ENCODE data around the gene C17orf114.

The C17orf114 gene

DNA sequence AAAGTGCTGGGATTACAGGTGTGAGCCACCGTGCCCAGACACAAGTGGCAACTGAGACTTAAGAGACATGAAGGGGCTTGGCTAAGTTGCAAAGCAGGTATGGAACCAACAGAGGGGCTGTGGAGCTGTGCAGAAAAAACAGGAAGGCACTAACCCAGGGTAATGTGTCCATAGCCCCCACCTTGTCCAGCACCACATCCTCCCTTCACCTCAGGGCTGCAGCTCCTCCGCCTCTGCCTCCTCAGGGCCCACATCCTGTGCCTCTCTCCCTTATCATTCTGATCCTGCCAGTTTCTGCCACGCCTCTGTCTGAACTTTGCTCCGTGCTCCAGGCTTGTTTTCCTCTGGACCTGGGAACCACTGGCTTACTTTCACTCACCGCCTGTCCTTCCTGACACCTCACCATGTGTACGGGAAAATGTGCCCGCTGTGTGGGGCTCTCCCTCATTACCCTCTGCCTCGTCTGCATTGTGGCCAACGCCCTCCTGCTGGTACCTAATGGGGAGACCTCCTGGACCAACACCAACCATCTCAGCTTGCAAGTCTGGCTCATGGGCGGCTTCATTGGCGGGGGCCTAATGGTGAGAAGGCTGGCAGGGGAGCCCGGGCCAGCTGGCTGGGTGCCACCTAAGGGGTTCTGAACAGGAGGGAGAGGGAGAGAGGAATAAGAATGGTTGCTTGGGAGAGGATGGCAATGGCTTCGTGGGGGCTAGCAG lies 30.5 kb downstream of the C17orf114 start, which contains the start of gene TM4SF5:
TSS of gene TM4SF5 (plus strand) at position 368 of the 716 bp plus-strand sequence. CDS start at position 405, 37 bp downstream.
- Histone ChIP-seq H3K9me3 (no peaks in the 10 kb centered on the region), H3K27me3 (no peaks in the 10 kb centered on the region), H3K4me3 (no peak within 1 kb of the TSS), H3K4me1 (no peaks in the 10 kb centered on the region), H3K27ac (no peak within 1 kb of the TSS), H3K36me3 (no peaks in the 10 kb centered on the region)
- no peak for DNase-seq (ENCODE audit: low spot score in 2 of 2)
- intact Hi-C loops (cut with DNase I; ENCODE audit: low total_unique reads): no loop called here
- TF ChIP-seq, protein P1, sequence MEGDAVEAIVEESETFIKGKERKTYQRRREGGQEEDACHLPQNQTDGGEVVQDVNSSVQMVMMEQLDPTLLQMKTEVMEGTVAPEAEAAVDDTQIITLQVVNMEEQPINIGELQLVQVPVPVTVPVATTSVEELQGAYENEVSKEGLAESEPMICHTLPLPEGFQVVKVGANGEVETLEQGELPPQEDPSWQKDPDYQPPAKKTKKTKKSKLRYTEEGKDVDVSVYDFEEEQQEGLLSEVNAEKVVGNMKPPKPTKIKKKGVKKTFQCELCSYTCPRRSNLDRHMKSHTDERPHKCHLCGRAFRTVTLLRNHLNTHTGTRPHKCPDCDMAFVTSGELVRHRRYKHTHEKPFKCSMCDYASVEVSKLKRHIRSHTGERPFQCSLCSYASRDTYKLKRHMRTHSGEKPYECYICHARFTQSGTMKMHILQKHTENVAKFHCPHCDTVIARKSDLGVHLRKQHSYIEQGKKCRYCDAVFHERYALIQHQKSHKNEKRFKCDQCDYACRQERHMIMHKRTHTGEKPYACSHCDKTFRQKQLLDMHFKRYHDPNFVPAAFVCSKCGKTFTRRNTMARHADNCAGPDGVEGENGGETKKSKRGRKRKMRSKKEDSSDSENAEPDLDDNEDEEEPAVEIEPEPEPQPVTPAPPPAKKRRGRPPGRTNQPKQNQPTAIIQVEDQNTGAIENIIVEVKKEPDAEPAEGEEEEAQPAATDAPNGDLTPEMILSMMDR (IDR thresholded peaks at IDR 0.05): no peak
- TF ChIP-seq POLR2AphosphoS5 (IDR thresholded peaks at IDR 0.05) (no peak), POLR2A (IDR thresholded peaks at IDR 0.05) (no peak)

DNA sequence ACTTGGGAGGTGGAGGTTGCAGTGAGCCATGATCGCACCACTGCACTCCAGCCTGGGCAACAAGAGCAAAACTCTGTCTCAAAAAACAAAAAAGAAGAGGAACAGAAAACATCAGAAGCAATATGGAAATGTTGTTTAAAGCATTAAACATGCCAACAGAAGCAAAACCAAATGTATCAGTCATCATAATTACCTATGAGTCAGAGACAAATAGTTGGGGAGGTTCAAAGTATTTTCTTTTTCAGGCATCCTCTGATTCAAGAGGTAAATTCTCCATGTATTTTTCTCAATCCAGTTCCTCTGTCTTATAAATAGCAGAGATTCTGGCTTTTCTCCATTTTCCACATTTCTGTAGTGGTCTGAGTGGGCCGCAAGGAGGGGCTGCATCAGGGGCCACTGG lies 32.5 kb downstream of the C17orf114 start:
- H3K27ac ChIP-seq: no peak overlapping the region
- H3K36me3 ChIP-seq: no peaks in the 10 kb centered on the region
- no peaks in the 10 kb centered on the region for H3K27me3 ChIP-seq
- intact Hi-C loops (cut with DNase I; ENCODE audit: low total_unique reads): no loop called here
- H3K9me3 ChIP-seq: no peaks in the 10 kb centered on the region
- no peaks in the 10 kb centered on the region for H3K4me1 ChIP-seq
- no peak for TF ChIP-seq POLR2AphosphoS5 (IDR thresholded peaks at IDR 0.05)
- TF ChIP-seq, protein P1 (IDR thresholded peaks at IDR 0.05): no peak
- no peak for TF ChIP-seq POLR2A (IDR thresholded peaks at IDR 0.05)
- DNase-seq (ENCODE audit: low spot score in 2 of 2): no peak
- no peak overlapping the region for H3K4me3 ChIP-seq

DNA sequence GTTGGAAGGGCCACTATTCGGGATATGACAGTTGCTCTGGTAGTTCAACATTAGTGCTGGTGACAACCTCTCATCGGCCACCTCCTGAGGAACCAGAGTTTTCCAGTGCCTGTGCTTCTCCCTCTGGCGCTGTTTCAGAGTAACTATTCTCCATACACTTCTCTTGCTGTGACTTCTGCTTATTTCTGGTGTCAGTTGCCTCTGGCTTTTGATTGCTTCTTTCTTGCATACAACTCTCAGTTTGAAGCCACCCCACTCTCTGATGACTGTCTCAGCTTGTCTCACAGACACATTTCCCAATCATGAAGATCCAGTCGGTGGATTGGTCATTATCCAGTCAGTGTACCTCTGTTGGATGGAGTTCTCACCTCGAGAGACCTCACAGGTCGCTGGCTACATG lies 33.8 kb downstream of the C17orf114 start:
- H3K4me3 ChIP-seq: no peak overlapping the region
- intact Hi-C loops (cut with DNase I; ENCODE audit: low total_unique reads): no loop called here
- TF ChIP-seq POLR2AphosphoS5 (IDR thresholded peaks at IDR 0.05) (no peak), POLR2A (IDR thresholded peaks at IDR 0.05) (no peak)
- TF ChIP-seq, protein P1 (IDR thresholded peaks at IDR 0.05): no peak
- H3K9me3 ChIP-seq: no peaks in the 10 kb centered on the region
- no peaks in the 10 kb centered on the region for H3K4me1 ChIP-seq
- H3K27me3 ChIP-seq: no peaks in the 10 kb centered on the region
- H3K27ac ChIP-seq: no peak overlapping the region
- no peaks in the 10 kb centered on the region for H3K36me3 ChIP-seq
- no peak for DNase-seq (ENCODE audit: low spot score in 2 of 2)

DNA sequence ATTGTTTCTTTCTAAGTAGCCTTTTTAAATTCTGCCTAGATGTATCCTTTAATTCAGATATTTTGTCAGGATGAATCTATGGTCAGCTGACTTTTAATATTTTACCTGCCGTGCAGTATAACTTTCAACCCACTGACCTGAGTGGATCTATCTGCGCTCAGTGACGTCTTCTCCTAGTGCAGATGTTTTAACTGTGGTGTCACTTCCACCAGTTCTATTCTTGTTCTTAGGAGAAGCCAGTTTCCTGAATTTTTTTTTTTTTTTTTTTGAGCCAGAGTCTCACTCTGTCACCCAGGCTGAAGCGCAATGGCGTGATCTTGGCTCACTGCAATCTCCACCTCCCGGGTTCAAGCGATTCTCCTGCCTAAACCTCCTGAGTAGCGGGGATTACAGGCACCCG lies 35.4 kb downstream of the C17orf114 start:
- Histone ChIP-seq H3K27ac (no peak overlapping the region), H3K4me3 (no peak overlapping the region), H3K36me3 (no peaks in the 10 kb centered on the region), H3K27me3 (no peaks in the 10 kb centered on the region), H3K9me3 (no peaks in the 10 kb centered on the region), H3K4me1 (no peaks in the 10 kb centered on the region)
- intact Hi-C loops (cut with DNase I; ENCODE audit: low total_unique reads): no loop called here
- TF ChIP-seq, protein P1 (IDR thresholded peaks at IDR 0.05): no peak
- TF ChIP-seq POLR2A (IDR thresholded peaks at IDR 0.05) (no peak), POLR2AphosphoS5 (IDR thresholded peaks at IDR 0.05) (no peak)
- no peak for DNase-seq (ENCODE audit: low spot score in 2 of 2)

DNA sequence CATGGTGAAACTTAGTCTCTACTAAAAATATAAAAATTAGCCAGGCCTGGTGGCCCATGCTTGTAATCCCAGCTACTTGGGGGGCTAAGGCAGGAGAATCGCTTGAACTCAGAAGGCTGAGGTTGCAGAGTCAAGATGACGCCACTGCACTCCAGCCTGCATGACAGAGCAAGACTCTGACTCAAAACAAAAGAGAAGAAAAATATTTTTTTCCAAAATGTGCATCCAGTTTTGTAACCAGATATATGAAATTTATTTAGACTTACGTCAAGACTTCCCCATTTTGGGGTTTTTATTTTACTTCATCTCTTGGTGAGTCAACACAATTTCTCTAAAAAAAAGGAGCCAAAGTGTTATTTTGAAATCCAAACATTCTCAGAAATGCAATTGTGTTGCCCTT lies 35.9 kb downstream of the C17orf114 start:
- H3K36me3 ChIP-seq: no peaks in the 10 kb centered on the region
- no peaks in the 10 kb centered on the region for H3K27me3 ChIP-seq
- intact Hi-C loops (cut with DNase I; ENCODE audit: low total_unique reads): no loop called here
- no peak for DNase-seq (ENCODE audit: low spot score in 2 of 2)
- H3K9me3 ChIP-seq: no peaks in the 10 kb centered on the region
- H3K27ac ChIP-seq: no peak overlapping the region
- no peak overlapping the region for H3K4me3 ChIP-seq
- H3K4me1 ChIP-seq: no peaks in the 10 kb centered on the region
- TF ChIP-seq POLR2AphosphoS5 (IDR thresholded peaks at IDR 0.05) (no peak), POLR2A (IDR thresholded peaks at IDR 0.05) (no peak)
- TF ChIP-seq, protein P1 (IDR thresholded peaks at IDR 0.05): no peak
